GM19463 (cell line): Measurements from ENCODE around the gene RRP36.

Experiments
- ATAC-seq: cut with Tn5 transposase; IDR thresholded peaks from one replicate; pipeline ENCODE4 v1.9.1; 2021; ENCODE audit warnings: mild to moderate bottlenecking, moderate library complexity; ENCODE audit not compliant: unreplicated experiment

RRP36 gene

DNA sequence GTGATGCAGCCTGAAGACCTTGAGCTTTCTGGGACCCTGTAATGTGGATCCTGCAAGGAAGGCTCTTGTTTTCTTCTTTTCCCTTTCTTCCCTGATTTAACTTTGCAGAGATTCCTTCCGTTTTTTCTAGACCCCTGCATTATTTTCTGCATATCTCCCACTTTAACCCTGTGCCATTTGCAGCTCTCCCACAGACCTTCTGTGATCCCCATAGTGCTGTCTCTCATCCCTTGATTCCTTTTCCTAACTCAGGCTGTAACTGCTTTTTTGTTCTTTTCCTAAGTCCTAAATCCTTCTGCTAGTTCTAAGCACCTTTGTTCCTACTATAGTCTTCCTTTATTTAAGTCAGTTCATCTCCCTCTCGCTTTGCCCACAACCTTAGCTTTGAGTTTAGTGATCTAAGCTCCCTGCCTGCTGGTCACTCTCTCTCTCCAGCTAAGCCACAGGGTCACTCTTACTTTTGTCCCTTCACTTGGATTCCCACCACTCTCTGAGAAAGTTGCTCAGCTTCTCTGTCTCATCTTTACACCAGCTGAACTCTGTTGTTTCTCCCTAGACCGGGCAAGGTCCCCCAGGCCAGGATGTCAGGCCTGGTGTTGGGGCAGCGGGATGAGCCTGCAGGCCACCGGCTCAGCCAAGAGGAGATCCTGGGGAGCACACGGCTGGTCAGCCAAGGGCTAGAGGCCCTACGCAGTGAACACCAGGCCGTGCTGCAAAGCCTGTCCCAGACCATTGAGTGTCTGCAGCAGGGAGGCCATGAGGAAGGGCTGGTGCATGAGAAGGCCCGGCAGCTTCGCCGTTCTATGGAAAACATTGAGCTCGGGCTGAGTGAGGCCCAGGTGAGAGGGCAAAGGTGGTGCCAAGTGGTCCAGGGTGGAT is 39.6 kb downstream of the RRP36 start:
- no peak for ATAC-seq

- ATAC-seq: no peak
These were observed 40.4 kb downstream of the RRP36 start for GRCh38 chr6:43061861-43062260.

DNA sequence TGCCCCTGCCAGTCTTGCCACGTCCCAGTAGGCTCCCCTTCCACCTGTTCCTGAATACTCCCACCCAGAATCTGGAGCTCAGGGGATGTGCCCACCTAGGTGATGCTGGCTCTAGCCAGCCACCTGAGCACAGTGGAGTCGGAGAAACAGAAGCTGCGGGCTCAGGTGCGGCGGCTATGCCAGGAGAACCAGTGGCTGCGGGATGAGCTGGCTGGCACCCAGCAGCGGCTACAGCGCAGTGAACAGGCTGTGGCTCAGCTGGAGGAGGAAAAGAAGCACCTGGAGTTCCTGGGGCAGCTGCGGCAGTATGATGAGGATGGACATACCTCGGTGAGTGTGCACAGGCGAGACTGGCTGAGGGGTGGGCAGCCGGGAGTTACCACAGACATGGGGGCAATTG is 41.4 kb downstream of the RRP36 start:
- ATAC-seq: no peak

GRCh38 chr6:43070028-43070632 is 48.7 kb downstream of the RRP36 start:
- ATAC-seq: no peak

DNA sequence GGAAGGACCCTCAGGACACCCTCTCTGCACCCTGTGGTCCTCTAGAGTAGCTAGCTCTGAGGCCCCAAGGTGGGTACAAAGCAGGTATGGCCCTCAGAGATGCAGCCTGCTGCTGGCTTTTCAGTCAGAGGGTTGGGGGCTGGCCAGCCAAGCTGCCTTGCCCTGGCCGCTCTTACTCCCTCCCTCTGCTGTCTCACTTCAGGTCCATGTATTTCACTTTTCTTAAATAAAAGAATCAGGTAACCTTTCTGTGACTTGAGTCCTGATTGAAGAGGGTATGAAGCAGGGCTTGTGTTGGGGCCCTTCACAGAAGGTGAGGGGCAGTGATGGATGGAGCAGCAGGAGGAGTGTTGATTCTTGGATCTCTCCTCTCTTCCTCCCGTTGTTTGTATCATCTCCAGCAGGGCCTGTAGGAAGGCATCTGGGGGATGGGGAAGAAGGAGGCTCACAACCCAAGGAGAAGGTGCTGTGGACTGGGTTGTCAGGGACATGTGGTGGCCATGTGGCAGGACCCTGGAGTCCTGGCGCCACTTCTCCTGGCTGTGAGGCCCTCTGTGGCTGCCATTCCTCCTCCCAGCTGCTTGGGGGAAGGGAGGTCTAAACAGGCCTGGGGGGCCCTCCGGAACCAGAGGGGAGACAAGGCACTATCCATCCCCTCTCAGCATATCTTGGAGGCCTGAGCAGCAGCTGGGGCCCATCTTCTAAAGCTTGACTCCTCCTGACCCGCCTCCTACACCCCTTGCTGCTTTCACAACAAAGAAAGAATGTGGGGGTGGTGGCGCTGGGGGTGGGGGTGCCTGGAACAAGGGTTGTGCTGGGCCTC is 53.6 kb downstream of the RRP36 start:
- ATAC-seq: no peak

- ATAC-seq: no peak
These were observed 54.4 kb downstream of the RRP36 start, which contains the start of gene PTK7 for GRCh38 chr6:43075670-43076463. Gene PTK7 (plus strand): TSS chr6:43076314. CDS start chr6:43076489, 175 bp downstream.

DNA sequence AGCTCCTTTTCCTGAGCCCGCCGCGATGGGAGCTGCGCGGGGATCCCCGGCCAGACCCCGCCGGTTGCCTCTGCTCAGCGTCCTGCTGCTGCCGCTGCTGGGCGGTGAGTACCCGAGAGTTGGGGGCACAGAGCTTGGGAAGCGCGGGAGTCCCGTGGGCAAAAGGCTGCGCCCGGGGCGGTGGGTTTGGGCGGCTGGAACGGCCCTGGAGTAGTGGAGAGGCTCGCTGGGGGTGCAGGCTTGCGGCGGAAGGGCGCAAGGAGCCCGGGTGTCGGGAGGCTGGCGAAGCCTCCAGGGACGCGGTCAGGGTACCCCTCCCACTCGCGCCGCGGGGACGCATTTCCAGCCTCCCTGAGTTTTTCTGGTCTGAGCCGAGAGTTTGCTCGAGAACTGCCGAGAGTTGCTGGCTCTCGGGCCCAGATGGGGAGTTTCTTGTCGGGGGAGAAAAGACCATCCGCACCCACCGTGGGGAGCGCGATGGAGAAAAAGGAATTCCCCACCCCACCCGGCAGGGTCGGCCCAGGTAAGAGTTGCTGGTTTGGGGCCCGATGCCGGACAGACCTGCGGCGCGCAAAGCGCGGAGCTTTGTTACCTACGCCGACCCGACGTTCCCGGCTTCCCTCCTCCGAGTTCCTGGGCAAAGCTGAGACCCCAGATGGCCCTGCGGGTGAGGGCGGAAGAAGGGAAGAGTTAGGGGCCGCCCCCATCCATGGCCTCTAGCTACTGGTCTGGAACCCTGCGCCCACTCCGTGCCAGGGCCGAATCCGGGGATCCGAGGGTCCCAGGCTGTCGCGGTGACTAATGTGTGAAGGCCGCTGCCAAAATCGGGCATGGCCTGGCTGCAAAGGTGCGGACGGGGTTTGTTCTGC is 55.3 kb downstream of the RRP36 start:
- no peak for ATAC-seq

GRCh38 chr6:43077333-43077809 is 55.9 kb downstream of the RRP36 start:
- ATAC-seq: no peak

GRCh38 chr6:43077981-43078511 is 56.6 kb downstream of the RRP36 start:
- ATAC-seq: no peak

- no peak for ATAC-seq
These were observed 57.3 kb downstream of the RRP36 start for GRCh38 chr6:43078691-43079090.
